Neural progenitor cell (in vitro differentiated cells): ENCODE results near the gene MCUB.
A peak's percentile ranks its signal among the peaks of the same experiment; 100 is the strongest.

Experiments
- CTCF ChIP-seq: fragments of 200-600 bp; sonication (generic); IDR thresholded peaks from 2 replicates; pipeline ENCODE4 v1.5.1; 2017; ENCODE audit warnings: antibody characterized with exemption, mild to moderate bottlenecking
- EZH2 ChIP-seq: fragments of 200-600 bp; sonication (generic); IDR thresholded peaks from 2 replicates; pipeline ENCODE4 v1.6.1; 2017; ENCODE audit warnings: antibody characterized with exemption, mild to moderate bottlenecking, moderate library complexity
- EZH2phosphoT487 ChIP-seq: fragments of 200-600 bp; sonication (generic); IDR thresholded peaks from 2 replicates; pipeline ENCODE4 v1.6.1; 2017; ENCODE audit warnings: antibody characterized with exemption

- TF ChIP-seq EZH2 = no peak
- peak; percentile 36 for TF ChIP-seq EZH2phosphoT487
- TF ChIP-seq CTCF = no peak
Measured at GRCh38 chr4:109559625-109559982, 442 bp upstream of the MCUB start.
